Esophagus squamous epithelium (tissue), 5 donors: ENCODE measurements around the gene ADGRE1. TPM values are rescaled to one million over a fixed set of nuclear protein-coding genes. Genes with fewer than 3 reads are reported as not detected.

Experiments
- DNase-seq: peaks from one replicate; lab custom pipeline; 2025; lab: John Stamatoyannopoulos, UW
- H3K27ac ChIP-seq, 4 donors: fragments of 200-600 bp; sonication (generic); one replicate each; pipeline ENCODE4 v1.5.1; 2016 to 2019; ENCODE audit warnings: mild to moderate bottlenecking in 1 of 4
- H3K27me3 ChIP-seq, 4 donors: fragments of 200-600 bp; sonication (generic); 1 replicate in 3 of 4; 2 replicates in 1 of 4; pipeline versions ENCODE4 v1.5.1 to v1.6.0; 2017 to 2021; ENCODE audit warnings: antibody characterized with exemption in 1 of 4
- H3K36me3 ChIP-seq, 3 donors: fragments of 200-600 bp; sonication (generic); one replicate each; pipeline ENCODE4 v1.5.1; 2016 to 2019
- H3K4me1 ChIP-seq, 3 donors: fragments of 200-600 bp; sonication (generic); one replicate each; pipeline ENCODE4 v1.5.1; 2017 to 2019
- H3K4me3 ChIP-seq, 4 donors: fragments of 200-600 bp; sonication (generic); 1 replicate in 3 of 4; 2 replicates in 1 of 4; pipeline ENCODE4 v1.5.1; 2016 to 2019; ENCODE audit warnings: mild to moderate bottlenecking in 2 of 4, moderate library complexity in 1 of 4
- H3K9me3 ChIP-seq, 3 donors: fragments of 200-600 bp; sonication (generic); one replicate each; pipeline ENCODE4 v1.5.1; 2016 to 2019
- CTCF ChIP-seq, 6 experiments: fragments of 450-650 bp in 4 of 6; fragments of 200-600 bp in 2 of 6; sonication (generic) in 2 of 6; IDR thresholded peaks; one replicate each; pipeline ENCODE4 v1.5.1; 2016 to 2019; ENCODE audit warnings: antibody characterized with exemption in 6 of 6, mild to moderate bottlenecking in 4 of 6, moderate library complexity in 4 of 6
- POLR2A ChIP-seq, 4 donors: fragments of 450-650 bp; IDR thresholded peaks; one replicate each; pipeline ENCODE4 v1.6.1; 2017; ENCODE audit warnings: antibody characterized with exemption in 4 of 4, mild to moderate bottlenecking in 4 of 4, moderate library complexity in 3 of 4
- WGBS, 2 donors: methylation state at CpG; one replicate each; pipeline ENCODE4 v1.1.5; 2018; 5-methylcytosine and 5-hydroxymethylcytosine counted together
- intact Hi-C: fragments of 100-400 bp; cut with DNase I; formaldehyde crosslinking; loops from one replicate; pipeline ENCODE4 v1.15.0; 2022
- total RNA-seq, 4 donors: library from RNA; depleted of rRNA; stranded (reverse); fragments of >200 nt; gene quantifications; one replicate each; pipeline ENCODE4 v1.1.0, GENCODE V29; 2016
- donor health status: DM: yes; HTN: yes; CAD: no.

Gene ADGRE1
- under 1 TPM in 1 of 4 donors, not detected in 3; 0.38 TPM for total RNA-seq

DNA sequence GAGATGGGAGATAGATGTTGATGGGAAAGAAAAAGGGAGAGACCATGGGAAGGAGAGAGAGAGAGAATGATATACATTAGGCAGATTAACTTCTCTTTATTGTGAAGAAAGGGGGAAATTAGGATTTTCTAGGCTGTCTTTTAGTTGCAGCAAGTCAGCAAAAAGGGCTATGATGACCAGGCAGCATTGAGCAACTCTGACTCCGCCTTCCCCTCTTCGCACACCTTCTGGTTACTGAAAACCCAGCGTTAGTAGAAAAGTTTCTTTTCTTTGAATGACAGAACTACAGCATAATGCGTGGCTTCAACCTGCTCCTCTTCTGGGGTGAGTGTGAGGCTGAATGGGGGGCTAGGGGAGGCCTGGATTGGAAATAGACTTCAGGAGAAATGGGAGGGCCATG is at the start of gene ADGRE1:
Gene ADGRE1, plus strand, starts transcription at position 264 of the 400 bp plus-strand sequence. Its CDS starts 30 bp downstream, at position 294.
- no peak for DNase-seq
- no peak within 1 kb of the TSS for H3K27ac ChIP-seq
- WGBS, 2 donors, result 49 to 55% methylated on average over 4 of the region's 4 CpGs
- no peaks in the 10 kb centered on the region for H3K4me1 ChIP-seq
- intact Hi-C loops, result no loop called here
- no peak within 1 kb of the TSS for H3K4me3 ChIP-seq
- no peaks in the 10 kb centered on the region for H3K36me3 ChIP-seq
- H3K9me3 ChIP-seq, result peaks cover 0 to 7% (median 6%) of the 10 kb centered on the region in 3 donors
- TF ChIP-seq CTCF (IDR thresholded peaks at IDR 0.05) (no peak), POLR2A (IDR thresholded peaks at IDR 0.05) (no peak)
- H3K27me3 ChIP-seq, result peaks cover 0 to 13% (median 0%) of the 10 kb centered on the region in 4 donors

GRCh38 chr19:6838062-6838655 is 49.2 kb upstream of the ADGRE1 start:
- Histone ChIP-seq H3K36me3 (peaks cover 0 to 5% (median 0%) of the 10 kb centered on the region in 3 donors), H3K9me3 (no peaks in the 10 kb centered on the region), H3K27me3 (no peaks in the 10 kb centered on the region), H3K4me3 (no peak overlapping the region), H3K27ac (no peak overlapping the region), H3K4me1 (no peaks in the 10 kb centered on the region)
- TF ChIP-seq CTCF (IDR thresholded peaks at IDR 0.05) (no peak), POLR2A (IDR thresholded peaks at IDR 0.05) (no peak)
- no peak for DNase-seq
- WGBS, 2 donors, result 86 to 88% methylated on average over 3 of the region's 3 CpGs
- intact Hi-C loops, result no loop called here

GRCh38 chr19:6842871-6843607 is 44.3 kb upstream of the ADGRE1 start:
- Histone ChIP-seq H3K27ac (no peak overlapping the region), H3K27me3 (no peaks in the 10 kb centered on the region), H3K36me3 (no peaks in the 10 kb centered on the region), H3K4me1 (no peaks in the 10 kb centered on the region), H3K9me3 (no peaks in the 10 kb centered on the region), H3K4me3 (no peak overlapping the region)
- DNase-seq, result no peak
- WGBS, 2 donors, result 73 to 83% methylated on average over 5 of the region's 5 CpGs
- TF ChIP-seq CTCF (IDR thresholded peaks at IDR 0.05) (no peak), POLR2A (IDR thresholded peaks at IDR 0.05) (no peak)
- intact Hi-C loops, result no loop called here

- TF ChIP-seq POLR2A (IDR thresholded peaks at IDR 0.05) (no peak), CTCF (IDR thresholded peaks at IDR 0.05) (no peak)
- H3K36me3 ChIP-seq, result no peaks in the 10 kb centered on the region
- no peak for DNase-seq
- no peaks in the 10 kb centered on the region for H3K27me3 ChIP-seq
- no peak overlapping the region for H3K27ac ChIP-seq
- no peaks in the 10 kb centered on the region for H3K9me3 ChIP-seq
- intact Hi-C loops, result no loop called here
- H3K4me3 ChIP-seq, result no peak overlapping the region
- WGBS, 2 donors, result 98 to 99% methylated on average over 9 to 11 of the region's 11 CpGs
- H3K4me1 ChIP-seq, result no peaks in the 10 kb centered on the region
Observed at GRCh38 chr19:6847828-6848200, 39.6 kb upstream of the ADGRE1 start.

DNA sequence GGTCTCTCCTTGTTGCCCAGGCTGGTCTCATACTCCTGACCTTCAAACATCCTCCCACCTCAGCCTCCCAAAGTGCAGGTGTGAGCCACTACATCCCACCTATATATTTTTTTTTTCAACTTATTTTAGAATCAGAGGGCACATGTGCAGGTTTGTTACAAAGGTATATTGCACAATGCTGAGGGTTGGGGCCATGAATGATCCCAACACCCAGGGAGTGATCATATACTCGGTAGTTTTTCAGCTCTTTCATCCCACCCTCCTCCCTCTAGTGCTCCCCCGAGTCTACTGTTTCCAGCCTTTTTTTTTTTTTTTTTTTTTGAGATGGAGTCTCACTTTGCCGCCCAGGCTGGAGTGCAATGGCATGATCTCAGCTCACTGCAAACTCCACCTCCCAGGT is 38.4 kb upstream of the ADGRE1 start:
- no peak for DNase-seq
- 68 to 70% methylated on average over 3 of the region's 3 CpGs for WGBS, 2 donors
- no peaks in the 10 kb centered on the region for H3K36me3 ChIP-seq
- H3K4me1 ChIP-seq, result no peaks in the 10 kb centered on the region
- peaks cover 0 to 9% (median 0%) of the 10 kb centered on the region in 4 donors for H3K27me3 ChIP-seq
- intact Hi-C loops, result no loop called here
- H3K27ac ChIP-seq, result no peak overlapping the region
- no peak for TF ChIP-seq CTCF (IDR thresholded peaks at IDR 0.05)
- no peak for TF ChIP-seq POLR2A (IDR thresholded peaks at IDR 0.05)
- no peak overlapping the region for H3K4me3 ChIP-seq
- no peaks in the 10 kb centered on the region for H3K9me3 ChIP-seq
